ENCODE results near the gene USP25. TPM values are rescaled to one million over a fixed set of nuclear protein-coding genes. Genes with fewer than 3 reads are reported as not detected.

Gene USP25
- total RNA-seq, 1 donor: 15.3 TPM

DNA sequence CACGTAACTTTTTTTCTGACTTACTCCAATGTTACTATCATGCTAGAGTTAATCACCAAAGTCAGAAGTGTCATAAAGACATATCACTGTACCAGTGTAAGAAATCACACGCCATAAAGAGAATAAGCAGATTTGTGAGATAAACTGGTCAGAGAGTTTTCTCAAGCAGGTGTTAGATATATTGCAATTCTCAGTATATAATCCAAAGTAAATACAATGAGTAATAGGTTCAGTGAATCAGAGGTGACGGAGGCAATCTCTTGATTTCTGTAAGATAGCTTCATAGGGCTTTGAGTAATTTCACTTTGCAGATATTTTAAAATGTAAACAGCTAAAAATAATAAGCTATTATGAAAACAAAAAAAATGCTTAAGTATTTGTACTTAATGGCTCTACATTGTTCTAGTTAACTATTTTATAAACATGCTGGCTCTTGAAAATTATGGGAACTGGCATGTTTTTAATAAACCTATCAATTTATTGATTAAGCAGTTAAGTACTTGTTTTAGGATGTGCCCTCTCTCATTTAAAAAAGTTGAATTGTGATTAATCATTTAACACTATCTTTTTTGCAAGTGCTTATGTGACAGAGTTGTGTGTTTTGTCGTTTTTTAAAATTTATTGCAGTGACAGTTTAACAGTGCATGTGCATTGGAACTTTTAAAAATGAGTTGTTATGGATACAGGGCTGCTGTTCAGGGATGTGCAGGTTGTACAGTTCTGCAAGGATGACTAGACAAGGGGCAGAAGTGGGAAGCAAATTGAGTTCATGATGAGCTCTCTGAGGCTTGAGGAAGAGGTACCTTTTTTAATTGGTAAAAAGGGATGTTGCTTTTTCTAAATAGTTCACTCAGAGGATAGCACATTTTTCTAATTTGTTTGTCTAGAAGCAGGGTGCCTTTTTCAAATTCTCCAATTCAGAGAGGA, 119.1 kb downstream of the USP25 start:
- DNase-seq (ENCODE audit: low read depth in 2 of 3, low spot score in 2 of 3): no peak

DNA sequence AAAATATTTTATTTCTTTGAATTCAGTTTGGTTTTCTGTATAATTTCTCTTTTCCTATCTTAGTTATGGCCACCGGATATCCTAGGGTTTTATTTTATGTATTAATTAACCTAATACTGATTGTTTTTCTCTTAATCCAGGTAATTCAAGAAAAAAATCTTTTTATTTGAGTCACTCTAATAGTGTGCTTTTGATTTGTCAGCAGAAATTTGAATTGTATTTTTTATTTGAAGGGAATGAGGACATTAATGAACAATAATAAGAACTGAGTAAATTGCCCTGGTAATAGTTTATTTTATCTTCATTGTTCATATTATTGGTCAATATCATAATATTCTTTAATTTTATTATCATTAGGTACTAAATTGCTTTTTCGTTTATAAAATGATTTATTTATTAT, 120.1 kb downstream of the USP25 start:
- DNase-seq (ENCODE audit: low read depth in 2 of 3, low spot score in 2 of 3): no peak

DNA sequence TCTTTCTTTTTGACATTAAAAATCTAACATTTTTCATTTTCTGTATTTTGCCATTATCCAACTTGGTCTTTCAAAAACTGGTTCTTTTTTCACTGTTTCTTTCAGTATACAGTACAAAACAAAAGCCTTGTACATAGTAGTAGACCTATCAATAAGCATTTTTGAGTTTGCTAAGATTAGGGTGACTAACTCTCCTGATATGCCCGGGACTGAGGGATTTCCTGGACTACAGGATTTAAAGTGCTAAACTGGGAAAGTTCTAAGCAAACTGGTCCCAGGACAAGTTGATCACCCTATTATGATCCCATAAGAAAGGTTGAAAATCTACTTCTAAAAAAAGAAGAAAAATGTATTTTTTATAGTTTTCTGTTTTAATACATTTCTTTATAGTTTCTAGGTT, 120.9 kb downstream of the USP25 start:
- DNase-seq (ENCODE audit: low read depth in 2 of 3, low spot score in 2 of 3): no peak

DNA sequence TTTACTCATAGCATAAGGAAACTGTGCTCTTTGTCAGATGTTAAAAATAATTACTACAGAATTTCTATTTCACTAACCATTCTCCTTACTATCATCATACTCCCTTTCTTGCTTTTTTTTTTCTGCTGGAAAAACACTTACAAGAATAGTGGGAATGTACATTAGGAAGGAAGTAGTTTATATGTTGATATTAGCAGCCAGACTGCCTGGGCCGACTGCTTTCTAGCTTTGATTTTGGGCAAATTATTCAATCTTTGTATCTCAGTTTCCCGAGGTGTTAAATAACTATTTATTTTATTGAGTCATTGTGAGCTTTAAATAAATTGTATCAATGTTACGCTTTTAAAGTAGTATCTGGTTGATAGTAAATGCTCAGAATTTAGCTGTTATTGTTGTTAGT, 122.4 kb downstream of the USP25 start:
- DNase-seq (ENCODE audit: low read depth in 2 of 3, low spot score in 2 of 3): no peak

DNA sequence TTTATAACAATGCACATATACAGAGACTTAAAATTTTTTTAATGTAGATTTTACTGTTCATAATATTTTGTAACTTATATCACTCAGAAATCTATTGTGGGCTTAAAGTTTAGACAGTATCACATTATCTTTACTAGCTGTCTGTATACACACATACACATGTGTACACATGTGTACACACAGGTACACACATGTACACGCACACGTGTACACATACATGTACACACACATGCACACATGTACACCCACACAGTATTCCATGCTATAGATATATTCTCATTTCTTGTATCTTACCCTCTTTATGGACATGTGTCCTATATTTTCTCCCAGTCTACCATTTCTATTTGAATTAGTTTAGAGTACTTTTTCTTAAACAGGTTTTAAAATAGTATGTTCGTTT, 123.3 kb downstream of the USP25 start:
- no peak for DNase-seq (ENCODE audit: low read depth in 2 of 3, low spot score in 2 of 3)

DNA sequence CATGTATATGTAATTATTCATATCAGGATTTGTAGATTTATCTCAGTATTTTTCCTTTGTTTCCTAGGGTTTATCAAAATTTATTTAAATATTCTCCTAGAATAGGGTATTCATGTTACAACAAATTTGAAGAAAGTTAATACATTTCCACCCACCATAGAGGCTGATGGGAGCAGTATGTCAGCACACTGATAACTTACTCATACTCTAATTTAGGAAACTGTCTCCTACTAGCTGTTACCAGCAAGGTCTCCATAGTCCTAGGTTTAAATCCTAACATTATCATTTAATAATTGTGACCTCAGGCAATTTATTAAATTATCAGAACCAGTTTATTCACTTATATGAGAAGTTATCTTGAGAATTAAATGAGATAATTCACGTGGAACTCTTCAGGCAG, 127.0 kb downstream of the USP25 start:
- DNase-seq (ENCODE audit: low read depth in 2 of 3, low spot score in 2 of 3): no peak

DNA sequence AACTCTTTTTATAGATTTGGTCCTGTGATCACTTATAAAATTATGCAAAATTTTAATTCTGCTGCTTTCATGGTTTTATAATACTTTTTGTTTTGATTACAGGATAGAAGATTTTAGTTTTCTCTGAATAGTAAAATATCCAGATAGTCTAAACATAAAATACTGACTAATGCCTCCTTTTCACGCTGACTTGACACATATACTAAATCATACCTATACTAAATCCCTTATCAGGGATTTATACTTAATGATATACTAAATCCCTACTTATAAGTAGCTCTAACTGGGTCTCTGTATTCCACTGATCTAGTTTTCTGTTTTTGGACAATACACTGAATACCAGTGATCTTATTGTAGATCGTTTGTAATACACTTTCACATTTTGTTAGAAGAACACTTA, 128.0 kb downstream of the USP25 start:
- DNase-seq (ENCODE audit: low read depth in 2 of 3, low spot score in 2 of 3): no peak

DNA sequence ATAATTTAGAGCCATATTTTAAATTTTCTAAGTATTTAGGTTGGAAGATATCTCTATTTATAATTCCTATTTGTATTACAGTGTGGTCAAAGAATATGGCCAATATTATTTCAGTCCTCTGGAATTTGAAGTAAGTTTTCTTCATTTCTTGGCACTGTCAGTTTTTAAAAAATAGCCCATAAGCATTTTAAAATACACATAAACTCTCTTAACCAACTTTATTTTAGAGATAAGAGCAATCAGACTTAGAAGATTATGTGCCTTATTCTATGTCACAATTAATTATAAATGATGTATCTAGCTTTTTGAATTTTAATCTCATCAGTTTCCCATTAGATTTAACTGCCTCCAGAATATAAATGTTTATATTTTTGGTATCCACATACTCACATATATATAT, 130.8 kb downstream of the USP25 start:
- DNase-seq (ENCODE audit: low read depth in 2 of 3, low spot score in 2 of 3): no peak

DNA sequence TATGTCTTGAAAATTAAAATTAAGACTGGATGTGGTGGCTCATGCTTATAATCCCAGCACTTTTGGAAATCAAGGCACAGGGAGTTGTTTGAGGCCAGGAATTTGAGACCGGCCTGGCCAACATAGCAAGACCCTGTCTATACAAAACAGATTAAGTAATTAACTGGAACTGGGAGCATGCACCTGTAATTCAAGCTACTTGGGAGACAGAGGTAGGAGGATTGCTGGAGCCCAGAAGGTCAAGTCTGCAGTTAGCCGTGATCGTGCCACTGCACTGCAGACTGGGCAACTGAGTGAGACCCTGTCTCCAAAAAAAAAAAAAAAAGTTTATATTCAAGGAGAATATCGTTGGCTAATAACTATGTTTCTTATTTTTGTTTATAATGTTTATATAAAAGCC, 139.2 kb downstream of the USP25 start:
- no peak for DNase-seq (ENCODE audit: low read depth in 2 of 3, low spot score in 2 of 3)

DNA sequence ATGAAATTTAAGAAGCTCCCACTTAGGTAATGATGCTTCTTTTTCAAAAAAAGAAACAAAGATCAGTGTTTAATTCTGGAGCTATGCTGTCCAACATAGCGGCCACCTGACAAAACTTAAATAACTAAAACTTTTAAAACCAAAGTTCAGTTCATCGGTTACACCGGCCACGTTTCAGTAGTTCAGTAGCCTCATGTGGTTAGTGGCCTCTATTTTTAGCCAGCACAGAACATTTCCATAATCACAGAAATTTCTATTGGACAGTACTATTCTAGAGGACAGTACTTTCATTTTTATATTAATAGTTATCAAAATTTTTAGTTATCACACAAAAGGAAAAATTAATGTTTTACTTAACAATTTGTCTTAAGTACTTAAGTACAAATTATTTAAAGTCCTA, 141.0 kb downstream of the USP25 start:
- DNase-seq (ENCODE audit: low read depth in 2 of 3, low spot score in 2 of 3): no peak

DNA sequence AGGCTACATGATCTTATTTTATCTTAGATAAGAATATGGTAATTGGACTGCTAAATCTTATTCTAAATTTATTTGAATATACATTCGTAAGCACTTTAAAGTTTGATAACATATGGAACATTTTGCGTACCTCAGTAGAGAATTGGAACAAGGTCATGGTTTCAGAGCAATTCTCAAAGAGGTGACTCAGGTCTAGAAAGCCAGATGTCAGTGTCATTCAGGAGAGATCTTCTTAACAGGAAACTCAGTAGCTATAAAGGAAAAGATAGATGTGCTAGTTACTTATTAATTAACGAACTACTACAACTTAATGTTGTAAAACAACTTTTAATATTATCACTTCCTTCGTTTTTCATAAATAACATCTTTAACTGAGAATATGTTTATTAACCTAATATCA, 142.5 kb downstream of the USP25 start:
- DNase-seq (ENCODE audit: low read depth in 2 of 3, low spot score in 2 of 3): no peak

DNA sequence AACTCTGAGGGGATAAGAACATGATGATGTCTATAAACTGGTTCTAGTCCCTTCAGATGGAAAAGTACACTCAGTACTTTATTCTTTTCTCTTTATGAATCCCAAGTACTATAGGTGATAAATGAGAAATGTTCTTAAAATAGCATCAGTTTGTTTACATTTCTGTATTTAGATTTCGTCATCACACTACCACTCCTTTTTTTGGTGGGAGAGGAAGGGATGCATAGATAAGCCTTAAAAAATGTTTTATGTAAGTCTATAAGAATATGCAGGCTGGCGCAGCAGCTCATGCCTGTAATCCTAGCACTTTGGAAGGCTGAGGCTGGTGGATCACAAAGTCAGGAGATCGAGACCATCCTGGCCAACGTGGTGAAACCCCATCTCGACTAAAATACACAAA, 144.8 kb downstream of the USP25 start:
- DNase-seq (ENCODE audit: low read depth in 2 of 3, low spot score in 2 of 3): no peak

DNA sequence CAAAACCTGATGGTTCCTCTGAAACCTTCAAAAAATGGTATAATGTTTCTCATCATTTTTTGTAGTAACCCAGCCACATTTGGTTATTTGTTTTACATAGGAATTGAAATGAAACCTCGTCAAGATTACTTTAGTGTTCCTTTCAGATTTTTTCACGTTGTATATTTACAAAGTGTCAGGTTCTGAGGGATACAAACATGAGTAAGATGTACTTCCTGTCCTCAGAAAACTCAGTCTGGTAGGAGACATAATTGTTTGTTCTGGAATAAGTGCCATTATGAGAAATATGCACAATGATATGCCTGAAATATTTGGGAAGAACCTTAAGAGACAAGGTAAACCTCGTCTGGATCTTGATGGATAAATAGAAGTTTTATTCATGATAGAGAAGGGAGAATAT, 145.5 kb downstream of the USP25 start:
- no peak for DNase-seq (ENCODE audit: low read depth in 2 of 3, low spot score in 2 of 3)

DNA sequence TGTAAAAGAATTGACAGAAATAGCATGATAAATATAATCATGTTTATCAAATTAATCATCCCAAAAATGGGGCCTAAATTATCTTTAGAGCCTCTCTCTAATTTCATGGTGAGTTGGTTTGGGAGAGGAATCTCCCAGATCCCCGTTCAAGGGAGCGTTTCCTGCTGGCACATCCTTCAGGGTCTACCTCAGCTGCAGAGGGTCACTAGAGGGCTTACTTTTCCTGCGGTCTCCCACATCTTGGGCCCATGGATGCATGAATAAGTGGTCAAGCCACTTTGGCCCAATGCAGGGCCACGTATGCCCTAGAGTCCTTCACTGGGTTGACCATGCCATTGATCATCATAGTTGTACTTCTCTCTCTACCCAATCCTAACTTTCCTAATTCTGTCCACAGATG, 164.1 kb downstream of the USP25 start:
- DNase-seq (ENCODE audit: low read depth in 2 of 3, low spot score in 2 of 3): no peak

DNA sequence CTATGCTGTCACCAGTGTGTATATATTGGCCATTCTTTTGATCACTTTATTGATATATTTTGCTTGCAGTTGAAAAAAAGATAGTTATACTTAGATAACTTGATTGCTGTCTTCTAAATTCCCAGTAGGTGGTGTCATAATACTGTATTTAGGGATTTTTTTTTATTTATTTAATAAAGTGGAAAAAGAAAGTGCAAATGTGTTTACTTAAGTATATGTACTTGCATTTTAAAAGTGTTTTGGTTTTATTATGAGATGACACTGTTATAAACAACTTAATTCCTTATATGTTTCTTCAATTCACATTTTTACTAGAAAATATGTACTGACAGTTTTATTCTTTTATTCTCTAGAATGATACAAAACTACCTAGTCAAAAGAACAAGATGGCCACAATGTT, 164.8 kb downstream of the USP25 start:
- peak in 1 of 3 donors; percentile 37 for DNase-seq (ENCODE audit: low read depth in 2 of 3, low spot score in 2 of 3)

DNA sequence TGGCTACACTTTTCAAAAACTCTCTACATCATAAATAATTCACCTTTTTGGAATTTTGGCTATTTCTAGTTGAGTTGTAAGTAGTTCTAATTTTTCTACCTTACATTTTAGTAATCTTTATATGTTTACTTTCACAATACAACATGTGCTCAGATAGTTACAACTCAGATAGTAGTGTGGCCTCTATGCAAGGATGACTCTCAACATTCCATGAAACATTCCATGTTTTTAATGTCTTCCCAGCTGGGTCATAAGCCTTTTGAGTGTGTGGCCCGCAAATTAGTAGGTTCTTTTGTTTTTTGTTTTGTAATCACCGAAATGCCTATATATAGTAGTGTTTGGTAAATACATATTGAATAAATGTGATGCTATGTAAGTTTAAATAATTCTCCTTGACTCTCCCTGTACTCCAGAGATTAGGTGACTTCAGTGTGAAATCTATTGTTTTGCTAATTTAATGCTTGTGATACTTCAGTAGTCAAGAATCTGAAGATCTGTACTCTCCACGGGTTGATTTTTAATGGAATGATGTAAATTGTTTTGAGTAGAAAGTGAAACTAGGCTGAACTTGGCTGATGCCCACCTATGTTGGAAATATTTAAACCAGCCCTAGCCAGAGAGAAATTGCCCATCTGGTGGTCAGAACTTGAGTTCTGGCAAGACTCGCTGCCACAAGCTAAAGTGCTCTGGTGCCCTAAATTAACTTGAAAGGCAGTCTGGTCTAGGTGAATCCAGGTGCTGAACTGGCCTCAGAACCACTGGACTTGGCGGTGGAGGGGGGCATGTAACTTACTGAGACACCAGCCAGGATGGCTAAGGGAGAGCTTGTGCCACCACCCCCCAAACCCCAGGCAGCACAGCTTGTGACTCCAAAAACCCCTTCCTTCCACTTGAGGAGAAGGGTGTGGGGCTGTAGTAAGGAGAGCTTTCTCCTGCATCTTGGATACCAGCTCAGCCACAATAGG, 165.6 kb downstream of the USP25 start:
- no peak for DNase-seq (ENCODE audit: low read depth in 2 of 3, low spot score in 2 of 3)

DNA sequence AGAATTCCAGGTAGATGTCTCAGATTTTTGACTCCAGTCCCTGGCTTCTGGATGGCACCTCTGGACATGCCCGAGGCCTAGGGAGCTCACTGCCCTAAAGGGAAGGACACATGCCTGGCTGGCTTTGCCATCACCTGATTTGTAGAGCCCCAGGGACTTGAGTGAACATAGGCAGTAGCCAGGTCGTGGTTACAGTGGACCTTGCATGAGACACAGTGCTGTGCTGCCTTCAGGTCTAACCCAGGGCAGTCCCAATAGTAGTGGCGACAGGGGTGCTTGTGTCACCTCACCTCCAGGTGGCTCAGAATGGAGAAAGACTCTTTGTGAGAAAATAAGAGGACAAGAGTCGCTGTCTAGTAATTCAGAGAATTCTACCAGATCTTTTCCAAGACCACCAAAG, 166.7 kb downstream of the USP25 start:
- no peak for DNase-seq (ENCODE audit: low read depth in 2 of 3, low spot score in 2 of 3)

DNA sequence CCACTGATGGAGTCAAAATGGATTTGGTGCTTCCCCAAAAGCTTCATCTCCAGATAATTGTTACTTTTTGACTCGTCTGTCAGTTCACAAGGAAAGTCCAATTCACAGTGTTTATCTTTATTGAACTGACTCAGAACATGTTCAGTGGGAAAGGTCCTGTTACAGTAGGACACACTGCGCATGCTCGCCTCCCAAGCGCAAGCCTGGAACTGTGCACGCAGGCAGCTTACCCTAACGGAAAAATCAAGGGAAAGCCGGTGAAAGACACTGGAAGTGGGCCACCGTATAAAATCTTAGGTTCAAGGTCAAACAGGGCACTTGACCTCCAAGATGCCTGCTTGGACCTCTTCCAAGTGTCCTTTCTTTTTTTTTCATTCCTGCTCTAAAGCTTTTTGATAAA, 174.6 kb downstream of the USP25 start:
- no peak for DNase-seq (ENCODE audit: low read depth in 2 of 3, low spot score in 2 of 3)

DNA sequence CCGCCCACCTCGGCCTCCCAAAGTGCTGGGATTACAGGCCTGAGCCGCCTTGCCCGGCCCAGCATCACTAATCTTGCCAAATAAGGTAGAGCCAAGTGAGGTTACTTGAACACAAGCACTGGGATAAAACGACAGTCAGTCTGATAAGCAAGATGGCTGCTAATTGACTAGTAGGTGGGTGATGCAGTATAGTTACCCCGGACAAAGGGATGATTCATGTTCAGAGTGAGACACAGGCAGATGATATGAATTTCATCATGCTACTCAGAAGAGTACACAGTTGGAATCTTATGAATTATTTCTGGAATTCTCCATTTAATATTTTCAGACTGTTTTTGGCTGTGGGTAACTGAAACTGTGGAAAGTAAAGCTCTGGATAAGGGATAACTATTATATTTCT, 178.4 kb downstream of the USP25 start:
- DNase-seq (ENCODE audit: low read depth in 2 of 3, low spot score in 2 of 3): no peak

DNA sequence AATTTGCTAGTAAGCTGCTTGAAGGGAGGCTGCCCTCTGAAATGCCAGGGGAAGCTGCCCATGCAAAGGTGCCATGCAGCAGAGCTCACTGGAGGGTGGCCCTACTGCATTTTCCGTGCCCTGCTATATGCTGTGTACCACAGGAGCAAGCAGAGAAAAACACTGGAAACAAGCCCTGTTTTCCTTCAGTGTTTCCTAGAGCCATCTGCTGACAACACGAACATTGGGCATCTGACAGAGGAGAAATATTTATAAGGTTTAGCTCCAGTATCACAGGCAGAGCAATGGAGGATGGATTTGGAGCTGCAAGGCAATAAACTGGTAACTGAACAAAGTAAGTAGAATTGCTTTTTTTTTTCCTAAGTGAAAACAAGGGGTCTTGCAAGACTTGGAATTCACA, 198.4 kb downstream of the USP25 start:
- no peak for DNase-seq (ENCODE audit: low read depth in 2 of 3, low spot score in 2 of 3)

DNA sequence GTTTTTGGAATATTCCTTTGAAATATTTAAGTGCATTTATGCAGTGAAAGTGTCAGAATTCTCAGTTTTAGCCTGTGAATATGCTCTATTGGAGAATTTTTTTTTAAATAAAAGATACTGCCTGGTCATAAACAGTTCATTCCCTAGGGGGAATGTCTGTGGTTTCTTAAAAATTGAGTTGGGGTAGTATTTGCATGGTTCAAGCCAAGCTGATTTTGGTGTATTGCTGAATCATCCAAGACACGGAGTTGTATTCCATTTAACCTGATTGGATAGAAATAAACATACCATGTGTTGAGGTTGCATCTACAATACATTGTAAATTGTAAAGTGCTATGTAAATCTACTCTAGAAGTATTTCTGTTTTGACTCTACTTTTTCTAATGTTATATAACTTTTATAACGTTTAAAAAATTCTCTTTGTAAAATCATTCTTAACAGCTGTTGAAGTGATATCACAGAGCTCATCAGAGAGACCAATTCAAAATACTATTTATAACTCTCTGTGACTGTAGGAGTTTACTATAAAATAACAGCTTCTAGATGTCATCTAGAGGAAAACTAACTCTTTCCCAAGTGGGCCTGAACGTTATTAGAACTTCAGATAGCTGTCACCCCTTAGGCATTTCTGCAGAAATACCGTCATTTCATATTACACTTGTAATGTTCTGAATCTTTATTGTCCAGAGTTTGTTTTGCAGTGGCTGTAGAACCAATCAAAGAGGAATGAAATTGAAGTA, 199.1 kb downstream of the USP25 start:
- DNase-seq (ENCODE audit: low read depth in 2 of 3, low spot score in 2 of 3): no peak
